Neural cell (in vitro differentiated cells): ENCODE measurements around the gene DEK. TPM values are rescaled to one million over a fixed set of nuclear protein-coding genes. Genes with fewer than 3 reads are reported as not detected.

ENCODE experiments used
- H2AFZ ChIP-seq: fragments of 200-600, 300-800 bp; sonication (generic), shearing (Covaris generic); 2 replicates; pipeline ENCODE4 v1.6.0; 2014; ENCODE audit warnings: low read depth, mild to moderate bottlenecking, antibody characterized with exemption, low read length, moderate library complexity
- H3F3A ChIP-seq: fragments of 200-600 bp; shearing (Covaris generic); 2 replicates; pipeline ENCODE4 v1.6.1; 2016; ENCODE audit warnings: mild to moderate bottlenecking, moderate library complexity, mixed read lengths, antibody characterized with exemption, low read length; ENCODE audit not compliant: insufficient read depth, poor library complexity, severe bottlenecking
- H3K27ac ChIP-seq: fragments of 200-600, 300-800 bp; sonication (generic), shearing (Covaris generic); 2 replicates; pipeline ENCODE4 v1.5.1; 2014; ENCODE audit warnings: mild to moderate bottlenecking, low read length, moderate library complexity
- H3K27me3 ChIP-seq: fragments of 300-800, 200-600 bp; sonication (generic), shearing (Covaris generic); 2 replicates; pipeline ENCODE4 v1.6.0; 2014; ENCODE audit warnings: mild to moderate bottlenecking, low read depth, low read length, moderate library complexity; ENCODE audit not compliant: insufficient read depth
- H3K36me3 ChIP-seq: fragments of 300-800, 200-600 bp; sonication (generic), shearing (Covaris generic); 2 replicates; pipeline ENCODE4 v1.5.1; 2014; ENCODE audit warnings: mild to moderate bottlenecking, antibody characterized with exemption, low read length, moderate library complexity; ENCODE audit not compliant: insufficient read depth
- H3K4me2 ChIP-seq: fragments of 300-800, 200-600 bp; sonication (generic), shearing (Covaris generic); 2 replicates; pipeline ENCODE4 v1.6.0; 2014; ENCODE audit warnings: mild to moderate bottlenecking, low read length
- H3K4me3 ChIP-seq: fragments of 300-800, 200-600 bp; sonication (generic), shearing (Covaris generic); 2 replicates; pipeline ENCODE4 v1.5.1; 2014; ENCODE audit warnings: mild to moderate bottlenecking, low read length, moderate library complexity
- H3K79me2 ChIP-seq: fragments of 200-600 bp; shearing (Covaris generic); replicated peaks from 2 replicates; pipeline ENCODE4 v1.6.0; 2014; ENCODE audit warnings: mild to moderate bottlenecking, low read length, moderate library complexity; ENCODE audit not compliant: insufficient read depth
- H3K9ac ChIP-seq: fragments of 300-800, 200-600 bp; sonication (generic), shearing (Covaris generic); 2 replicates; pipeline ENCODE4 v1.6.1; 2016; ENCODE audit warnings: mild to moderate bottlenecking, low read length, mixed read lengths
- H3K9me2 ChIP-seq: fragments of 200-600 bp; shearing (Covaris generic); 2 replicates; pipeline ENCODE4 v1.6.1; 2016; ENCODE audit warnings: mild to moderate bottlenecking, low read length, mixed read lengths; ENCODE audit not compliant: insufficient read depth
- H3K9me3 ChIP-seq: fragments of 200-600, 300-800 bp; sonication (generic), shearing (Covaris generic); 2 replicates; pipeline ENCODE4 v1.6.1; 2016; ENCODE audit warnings: mild to moderate bottlenecking, mixed run types, low read length, moderate library complexity, mixed read lengths
- H4K20me1 ChIP-seq: fragments of 200-600 bp; shearing (Covaris generic); 2 replicates; pipeline ENCODE4 v1.6.1; 2016; ENCODE audit warnings: mild to moderate bottlenecking, mixed run types; ENCODE audit not compliant: insufficient read depth
- CTCF ChIP-seq: fragments of 450-650 bp; IDR thresholded peaks from 2 replicates; pipeline ENCODE4 v1.5.1; 2014; ENCODE audit warnings: antibody characterized with exemption, mild to moderate bottlenecking, moderate library complexity; ENCODE audit not compliant: poor library complexity, severe bottlenecking
- EP300 ChIP-seq: fragments of 450-650 bp; conservative IDR thresholded peaks from 2 replicates; pipeline ENCODE4 v1.6.1; 2014; ENCODE audit warnings: antibody characterized with exemption, mild to moderate bottlenecking, moderate library complexity; ENCODE audit not compliant: poor library complexity, severe bottlenecking
- EZH2 ChIP-seq: fragments of 200-600, 300-800 bp; shearing (Covaris generic), sonication (generic); IDR thresholded peaks from 2 replicates; pipeline ENCODE4 v1.6.1; 2014; ENCODE audit warnings: antibody characterized with exemption, low read length, borderline replicate concordance, mild to moderate bottlenecking; ENCODE audit not compliant: insufficient read depth, poor library complexity, severe bottlenecking
- MXI1 ChIP-seq: fragments of 450-650 bp; conservative IDR thresholded peaks from 2 replicates; pipeline ENCODE4 v1.6.1; 2014; ENCODE audit warnings: antibody characterized with exemption, mild to moderate bottlenecking; ENCODE audit not compliant: poor library complexity, severe bottlenecking
- POLR2AphosphoS5 ChIP-seq: IDR thresholded peaks from 2 replicates; pipeline ENCODE4 v1.6.1; 2012
- RAD21 ChIP-seq: fragments of 450-650 bp; conservative IDR thresholded peaks from 2 replicates; pipeline ENCODE4 v1.6.1; 2014; ENCODE audit warnings: antibody characterized with exemption, mild to moderate bottlenecking, moderate library complexity
- REST ChIP-seq: IDR thresholded peaks from 2 replicates; pipeline ENCODE4 v1.6.1; 2012; ENCODE audit warnings: borderline replicate concordance
- SMC3 ChIP-seq: fragments of 450-650 bp; conservative IDR thresholded peaks from 2 replicates; pipeline ENCODE4 v1.6.1; 2014; ENCODE audit warnings: antibody characterized with exemption, mild to moderate bottlenecking, moderate library complexity; ENCODE audit not compliant: poor library complexity
- TAF1 ChIP-seq: IDR thresholded peaks from 2 replicates; pipeline ENCODE4 v1.6.1; 2012; ENCODE audit warnings: low read depth
- polyA plus RNA-seq: library from polyadenylated mRNA; depleted of rRNA; stranded (reverse); fragments of >200 nt; gene quantifications from 2 replicates; pipeline ENCODE4 v1.2.3, GENCODE V29; 2014

DEK gene
- polyA plus RNA-seq, 1 donor from 2014 or later: 94.3 TPM

GRCh38 chr6:18306977-18307376 is 42.6 kb upstream of the DEK start:
- H4K20me1 ChIP-seq: no peaks in the 10 kb centered on the region
- no peaks in the 10 kb centered on the region for H3K79me2 ChIP-seq
- no peak overlapping the region for H3K27ac ChIP-seq
- no peaks in the 10 kb centered on the region for H3K9me3 ChIP-seq
- TF ChIP-seq RAD21: no peak
- no peak for TF ChIP-seq TAF1
- no peak for TF ChIP-seq REST
- no peak for TF ChIP-seq SMC3
- no peak for TF ChIP-seq MXI1
- no peak for TF ChIP-seq EP300
- no peak for TF ChIP-seq EZH2
- TF ChIP-seq CTCF: no peak
- TF ChIP-seq POLR2AphosphoS5: no peak
- no peak overlapping the region for H2AFZ ChIP-seq
- H3K36me3 ChIP-seq: no peaks in the 10 kb centered on the region
- H3K9ac ChIP-seq: no peak overlapping the region
- no peaks in the 10 kb centered on the region for H3F3A ChIP-seq
- H3K27me3 ChIP-seq: no peaks in the 10 kb centered on the region
- H3K9me2 ChIP-seq: no peaks in the 10 kb centered on the region
- no peak overlapping the region for H3K4me3 ChIP-seq
- H3K4me2 ChIP-seq: no peak overlapping the region

GRCh38 chr6:18302561-18303439 is 38.5 kb upstream of the DEK start:
- no peaks in the 10 kb centered on the region for H3K36me3 ChIP-seq
- H3K4me3 ChIP-seq: no peak overlapping the region
- H3K9ac ChIP-seq: no peak overlapping the region
- H3F3A ChIP-seq: no peaks in the 10 kb centered on the region
- H3K9me3 ChIP-seq: no peaks in the 10 kb centered on the region
- no peaks in the 10 kb centered on the region for H3K9me2 ChIP-seq
- H3K27ac ChIP-seq: no peak overlapping the region
- TF ChIP-seq RAD21 (no peak), POLR2AphosphoS5 (no peak), CTCF (no peak), MXI1 (no peak), TAF1 (no peak), SMC3 (no peak), REST (no peak), EZH2 (no peak), EP300 (no peak)
- H3K79me2 ChIP-seq: no peaks in the 10 kb centered on the region
- no peak overlapping the region for H3K4me2 ChIP-seq
- no peak overlapping the region for H2AFZ ChIP-seq
- no peaks in the 10 kb centered on the region for H3K27me3 ChIP-seq
- H4K20me1 ChIP-seq: no peaks in the 10 kb centered on the region
